ENCODE data around the gene THRA. TPM values are rescaled to one million over a fixed set of nuclear protein-coding genes. Genes with fewer than 3 reads are reported as not detected.

Gene THRA
- total RNA-seq, 1 donor from 2014 or later: 3.5 TPM

GRCh38 chr17:40034426-40035161 is 28.2 kb upstream of the THRA start:
- DNase-seq (ENCODE audit: low spot score): no peak
- intact Hi-C loops (cut with micrococcal nuclease): no loop called here
- Mint-ChIP-seq H3K4me3 (no peak overlapping the region), H3K9me3 (no peaks in the 10 kb centered on the region), H3K27me3 (ENCODE audit: insufficient read depth) (no peaks in the 10 kb centered on the region), H3K36me3 (ENCODE audit: low read depth) (peaks cover 24% of the 10 kb centered on the region), H3K27ac (no peak overlapping the region), H3K4me1 (ENCODE audit: low read depth) (no peaks in the 10 kb centered on the region)

GRCh38 chr17:40035162-40035559 is 27.6 kb upstream of the THRA start:
- no peaks in the 10 kb centered on the region for H3K27me3 Mint-ChIP-seq (ENCODE audit: insufficient read depth)
- H3K4me1 Mint-ChIP-seq (ENCODE audit: low read depth): no peaks in the 10 kb centered on the region
- DNase-seq (ENCODE audit: low spot score): no peak
- peaks cover 21% of the 10 kb centered on the region for H3K36me3 Mint-ChIP-seq (ENCODE audit: low read depth)
- intact Hi-C loops (cut with micrococcal nuclease): no loop called here
- H3K27ac Mint-ChIP-seq: no peak overlapping the region
- H3K9me3 Mint-ChIP-seq: no peaks in the 10 kb centered on the region
- no peak overlapping the region for H3K4me3 Mint-ChIP-seq

- intact Hi-C loops (cut with micrococcal nuclease): no loop called here
- H3K4me1 Mint-ChIP-seq (ENCODE audit: low read depth): no peaks in the 10 kb centered on the region
Measured at GRCh38 chr17:40038882-40039513, 23.8 kb upstream of the THRA start.

GRCh38 chr17:40041196-40041595 is 21.6 kb upstream of the THRA start:
- Mint-ChIP-seq H3K27me3 (ENCODE audit: insufficient read depth) (no peaks in the 10 kb centered on the region), H3K4me3 (no peak overlapping the region), H3K27ac (no peak overlapping the region), H3K9me3 (no peaks in the 10 kb centered on the region), H3K36me3 (ENCODE audit: low read depth) (peaks cover 7% of the 10 kb centered on the region), H3K4me1 (ENCODE audit: low read depth) (no peaks in the 10 kb centered on the region)
- DNase-seq (ENCODE audit: low spot score): no peak
- intact Hi-C loops (cut with micrococcal nuclease): no loop called here

More at GRCh38 chr17:40038882-40039513, 23.8 kb upstream of the THRA start:
- no peak overlapping the region for H3K4me3 Mint-ChIP-seq
- H3K9me3 Mint-ChIP-seq: no peaks in the 10 kb centered on the region
- H3K27ac Mint-ChIP-seq: peak overlapping the region; percentile 0
- no peaks in the 10 kb centered on the region for H3K27me3 Mint-ChIP-seq (ENCODE audit: insufficient read depth)
- no peak for DNase-seq (ENCODE audit: low spot score)
- H3K36me3 Mint-ChIP-seq (ENCODE audit: low read depth): peaks cover 10% of the 10 kb centered on the region

- DNase-seq (ENCODE audit: low spot score): no peak
- Mint-ChIP-seq H3K9me3 (no peaks in the 10 kb centered on the region), H3K4me3 (peak overlapping the region; percentile 45), H3K27ac (no peak overlapping the region), H3K27me3 (ENCODE audit: insufficient read depth) (peaks cover 23% of the 10 kb centered on the region), H3K36me3 (ENCODE audit: low read depth) (peaks cover 8% of the 10 kb centered on the region), H3K4me1 (ENCODE audit: low read depth) (peaks cover 16% of the 10 kb centered on the region)
- intact Hi-C loops (cut with micrococcal nuclease): no loop called here
Measured at GRCh38 chr17:40056379-40057015, 6.3 kb upstream of the THRA start.

- Mint-ChIP-seq H3K36me3 (ENCODE audit: low read depth) (peaks cover 3% of the 10 kb centered on the region), H3K9me3 (no peaks in the 10 kb centered on the region), H3K4me1 (ENCODE audit: low read depth) (peaks cover 22% of the 10 kb centered on the region), H3K27me3 (ENCODE audit: insufficient read depth) (peaks cover 32% of the 10 kb centered on the region), H3K27ac (no peak overlapping the region), H3K4me3 (no peak overlapping the region)
- intact Hi-C loops (cut with micrococcal nuclease): no loop called here
- DNase-seq (ENCODE audit: low spot score): no peak
Measured at GRCh38 chr17:40058186-40058784, 4.5 kb upstream of the THRA start.

- no peak overlapping the region for H3K4me3 Mint-ChIP-seq
- no peak overlapping the region for H3K27ac Mint-ChIP-seq
- peaks cover 24% of the 10 kb centered on the region for H3K4me1 Mint-ChIP-seq (ENCODE audit: low read depth)
- H3K9me3 Mint-ChIP-seq: no peaks in the 10 kb centered on the region
- peaks cover 3% of the 10 kb centered on the region for H3K36me3 Mint-ChIP-seq (ENCODE audit: low read depth)
- no peak for DNase-seq (ENCODE audit: low spot score)
- H3K27me3 Mint-ChIP-seq (ENCODE audit: insufficient read depth): peaks cover 36% of the 10 kb centered on the region
- intact Hi-C loops (cut with micrococcal nuclease): no loop called here
Measured at GRCh38 chr17:40058865-40059264, 3.9 kb upstream of the THRA start.

- intact Hi-C loops (cut with micrococcal nuclease): no loop called here
Measured at GRCh38 chr17:40059729-40060475, 2.9 kb upstream of the THRA start.

GRCh38 chr17:40060887-40061608 is 1.7 kb upstream of the THRA start:
- H3K36me3 Mint-ChIP-seq (ENCODE audit: low read depth): no peaks in the 10 kb centered on the region
- H3K27ac Mint-ChIP-seq: no peak overlapping the region
- peaks cover 29% of the 10 kb centered on the region for H3K4me1 Mint-ChIP-seq (ENCODE audit: low read depth)
- peak overlapping the region; percentile 86 for H3K4me3 Mint-ChIP-seq
- intact Hi-C loops (cut with micrococcal nuclease): no loop called here
- H3K9me3 Mint-ChIP-seq: no peaks in the 10 kb centered on the region
- H3K27me3 Mint-ChIP-seq (ENCODE audit: insufficient read depth): peaks cover 51% of the 10 kb centered on the region
- no peak for DNase-seq (ENCODE audit: low spot score)

More at GRCh38 chr17:40059729-40060475, 2.9 kb upstream of the THRA start:
- H3K9me3 Mint-ChIP-seq: no peaks in the 10 kb centered on the region
- DNase-seq (ENCODE audit: low spot score): no peak
- H3K4me3 Mint-ChIP-seq: no peak overlapping the region
- H3K4me1 Mint-ChIP-seq (ENCODE audit: low read depth): peaks cover 29% of the 10 kb centered on the region
- no peak overlapping the region for H3K27ac Mint-ChIP-seq
- peaks cover 46% of the 10 kb centered on the region for H3K27me3 Mint-ChIP-seq (ENCODE audit: insufficient read depth)
- H3K36me3 Mint-ChIP-seq (ENCODE audit: low read depth): no peaks in the 10 kb centered on the region

- Mint-ChIP-seq H3K27me3 (ENCODE audit: insufficient read depth) (peaks cover 46% of the 10 kb centered on the region), H3K9me3 (no peaks in the 10 kb centered on the region), H3K36me3 (ENCODE audit: low read depth) (no peaks in the 10 kb centered on the region), H3K4me1 (ENCODE audit: low read depth) (peaks cover 29% of the 10 kb centered on the region), H3K27ac (no peak overlapping the region), H3K4me3 (peak overlapping the region; percentile 86)
- intact Hi-C loops (cut with micrococcal nuclease): loop anchor here (1.0 kb wide), 2 partner anchors 7 to 14 kb away; partner anchors contain the start of gene MED24
- no peak for DNase-seq (ENCODE audit: low spot score)
Measured at GRCh38 chr17:40061609-40062038, 1.1 kb upstream of the THRA start.

- H3K4me1 Mint-ChIP-seq (ENCODE audit: low read depth): peaks cover 40% of the 10 kb centered on the region
- peak overlapping the region; percentile 64 for H3K4me3 Mint-ChIP-seq
- peak overlapping the region; percentile 29 for H3K27ac Mint-ChIP-seq
- no peaks in the 10 kb centered on the region for H3K36me3 Mint-ChIP-seq (ENCODE audit: low read depth)
- intact Hi-C loops (cut with micrococcal nuclease): no loop called here
- H3K9me3 Mint-ChIP-seq: no peaks in the 10 kb centered on the region
- H3K27me3 Mint-ChIP-seq (ENCODE audit: insufficient read depth): peaks cover 43% of the 10 kb centered on the region
- DNase-seq (ENCODE audit: low spot score): no peak
Measured at GRCh38 chr17:40063187-40063771, 514 bp downstream of the THRA start.
